GM12878 (cell line): Measurements from ENCODE around the gene CCND2. TPM values are rescaled to one million over a fixed set of nuclear protein-coding genes. Genes with fewer than 3 reads are reported as not detected.

ENCODE experiments used
- ATAC-seq: fragments of 200-7000 bp; cut with Tn5 transposase; 3 replicates; pipeline ENCODE4 v1.9.1; 2020; ENCODE audit warnings: mild to moderate bottlenecking, moderate library complexity
- BruUV-seq: library from RNA; stranded (reverse); fragments of 400-500 nt; replicated peaks from 2 replicates; lab custom pipeline; 2021; lab: Mats Ljungman, UMichigan
- CTCF ChIA-PET: fragments of 300-600 bp; sonication (Branson Sonifier 250); formaldehyde crosslinking; extraction: SDS; loops from one replicate; lab custom pipeline; 2021; ENCODE audit warnings: inconsistent platforms; lab: Yijun Ruan, JAX
- POLR2A ChIA-PET: fragments of 350-600 bp; formaldehyde crosslinking; extraction: SDS; loops from one replicate; lab custom pipeline; 2021; ENCODE audit warnings: inconsistent platforms; lab: Charles Lee
- RAD21 ChIA-PET: fragments of 300-600 bp; sonication (Branson Sonifier 250); formaldehyde crosslinking; loops from one replicate; lab custom pipeline; 2023; ENCODE audit warnings: antibody characterized with exemption; ENCODE audit not compliant: unreplicated experiment; lab: Charles Lee
- SMC1A ChIA-PET: fragments of 300-600 bp; sonication (Branson Sonifier 250); formaldehyde crosslinking; loops from one replicate; lab custom pipeline; 2023; ENCODE audit not compliant: unreplicated experiment, uncharacterized antibody; lab: Charles Lee
- DNase-seq: peaks from one replicate; pipeline ENCODE4 v3.0.0-alpha.2; 2011; ENCODE audit warnings: low read depth, low spot score
- FAIRE-seq: peaks from 3 replicates; lab custom pipeline; 2011; peaks lifted over from hg19 to GRCh38; lab: Jason Lieb, UNC
- H2AFZ ChIP-seq: 2 replicates; pipeline ENCODE4 v1.6.0; 2011; ENCODE audit warnings: low read depth, low read length, control low read depth; ENCODE audit not compliant: control insufficient read depth
- H3K27ac ChIP-seq: 2 replicates; pipeline ENCODE4 v1.5.1; 2011; ENCODE audit warnings: control low read depth; ENCODE audit not compliant: control insufficient read depth, insufficient read depth
- H3K27me3 ChIP-seq, 2 experiments: replicated peaks in 1 of 2; 2 replicates each; pipeline versions ENCODE4 v1.6.0 to v1.6.1; 2011; ENCODE audit warnings: low read length in 1 of 2; ENCODE audit not compliant: control insufficient read depth in 2 of 2, insufficient read depth in 2 of 2
- H3K36me3 ChIP-seq, 2 experiments: 2 replicates each; pipeline ENCODE4 v1.5.1; 2011; ENCODE audit warnings: low read length in 1 of 2; ENCODE audit not compliant: control insufficient read depth in 2 of 2, insufficient read depth in 2 of 2
- H3K4me1 ChIP-seq: 2 replicates; pipeline ENCODE4 v1.6.1; 2011; ENCODE audit warnings: mild to moderate bottlenecking, low read length, moderate library complexity, mixed read lengths; ENCODE audit not compliant: control insufficient read depth, insufficient read depth
- H3K4me2 ChIP-seq: 2 replicates; pipeline ENCODE4 v1.6.0; 2011; ENCODE audit warnings: control low read depth; ENCODE audit not compliant: control insufficient read depth, insufficient read depth
- H3K4me3 ChIP-seq: fragments of 200-600 bp; sonication (generic); 2 replicates; pipeline ENCODE4 v1.5.1; 2016
- H3K79me2 ChIP-seq: 2 replicates; pipeline ENCODE4 v1.6.0; 2011; ENCODE audit warnings: low read length; ENCODE audit not compliant: control insufficient read depth, insufficient read depth
- H3K9ac ChIP-seq: 2 replicates; pipeline ENCODE4 v1.8.0; 2011; ENCODE audit warnings: low read length, control low read depth, mixed read lengths; ENCODE audit not compliant: control insufficient read depth, insufficient read depth
- H3K9me3 ChIP-seq: replicated peaks from 3 replicates; pipeline ENCODE4 v1.5.1; 2011; ENCODE audit warnings: mild to moderate bottlenecking, low read length; ENCODE audit not compliant: control insufficient read depth, insufficient read depth
- H4K20me1 ChIP-seq: 2 replicates; pipeline ENCODE4 v1.6.0; 2011; ENCODE audit not compliant: control insufficient read depth, insufficient read depth
- ATF2 ChIP-seq: IDR thresholded peaks from 2 replicates; pipeline ENCODE4 v1.6.1; 2012; ENCODE audit warnings: low read length, inconsistent platforms
- CBX3 ChIP-seq: fragments of 200-600 bp; sonication (generic); IDR thresholded peaks from 2 replicates; pipeline ENCODE4 v1.6.1; 2016; ENCODE audit warnings: low read depth, borderline replicate concordance
- CHD4 ChIP-seq: fragments of 200-600 bp; sonication (generic); IDR thresholded peaks from 2 replicates; pipeline ENCODE4 v1.6.1; 2016; ENCODE audit warnings: mild to moderate bottlenecking
- E4F1 ChIP-seq: fragments of 450-650 bp; IDR thresholded peaks from 2 replicates; pipeline ENCODE4 v1.6.1; 2018; ENCODE audit warnings: borderline replicate concordance, mild to moderate bottlenecking; ENCODE audit not compliant: partially characterized antibody
- HCFC1 ChIP-seq: fragments of 150-350 bp; IDR thresholded peaks from 2 replicates; pipeline ENCODE4 v1.6.1; 2014; ENCODE audit warnings: low read length
- IRF4 ChIP-seq: IDR thresholded peaks from 2 replicates; pipeline ENCODE4 v1.6.1; 2011; ENCODE audit warnings: low read depth, low read length
- MAX ChIP-seq: IDR thresholded peaks from 2 replicates; pipeline ENCODE4 v1.6.1; 2012; ENCODE audit warnings: low read depth, low read length, improper control_type of control experiment
- NR2C2 ChIP-seq: IDR thresholded peaks from 2 replicates; pipeline ENCODE4 v1.6.1; 2011; ENCODE audit warnings: borderline replicate concordance, low read depth; ENCODE audit not compliant: control insufficient read depth, insufficient read length
- POU2F2 ChIP-seq: IDR thresholded peaks from 3 replicates; pipeline ENCODE4 v1.6.1; 2011; ENCODE audit warnings: low read depth, mild to moderate bottlenecking, low read length, borderline replicate concordance
- RB1 ChIP-seq: fragments of 450-650 bp; formaldehyde crosslinking; IDR thresholded peaks from 2 replicates; pipeline ENCODE4 v1.6.1; 2017; ENCODE audit warnings: mild to moderate bottlenecking, borderline replicate concordance
- RELA ChIP-seq: fragments of 450-650 bp; IDR thresholded peaks from 2 replicates; pipeline ENCODE4 v1.8.0; 2014; ENCODE audit warnings: borderline replicate concordance; ENCODE audit not compliant: partially characterized antibody
- SP1 ChIP-seq: IDR thresholded peaks from one replicate; pipeline ENCODE4 v1.6.1; 2011; ENCODE audit warnings: low read depth, low read length
- TAF1 ChIP-seq: IDR thresholded peaks from 2 replicates; pipeline ENCODE4 v1.6.1; 2011; ENCODE audit warnings: mild to moderate bottlenecking, low read depth, low read length, borderline replicate concordance
- YY1 ChIP-seq: IDR thresholded peaks from 2 replicates; pipeline ENCODE4 v1.6.1; 2011; ENCODE audit warnings: low read depth, mild to moderate bottlenecking, low read length
- WGBS: methylation state at CpG from one replicate; pipeline ENCODE4 v1.1.6; 2016; ENCODE audit warnings: low lambda C conversion rate; ENCODE audit not compliant: insufficient replicate concordance, insufficient coverage; ENCODE audit errors: missing lambda C conversion rate; 5-methylcytosine and 5-hydroxymethylcytosine counted together
- in situ Hi-C: fragments of 300-500 bp; cut with MboI; formaldehyde crosslinking; loops from 9 replicates; pipeline ENCODE4 v1.14.3; 2018; ENCODE audit warnings: mixed read lengths
- intact Hi-C: fragments of 100-400 bp; cut with micrococcal nuclease; formaldehyde crosslinking; loops from one replicate; pipeline ENCODE4 v1.14.2; 2022; ENCODE audit not compliant: unreplicated experiment
- polyA plus RNA-seq, 11 experiments: library from polyadenylated mRNA; depleted of rRNA in 4 of 11; unstranded in 6 of 11; stranded (reverse) in 5 of 11; fragments of >200 nt; fragmentation: Nextera tagmentation in 4 of 11; fragmentation: Illumina TruSeq in 1 of 11; extraction: Ambion mirVana in 4 of 11; extraction: Trizol in 1 of 11; gene quantifications; 1 replicate in 1 of 11; 2 replicates in 10 of 11; pipeline versions ENCODE4 v1.2.1 to v1.2.3, GENCODE V29; 2011 to 2016; ENCODE audit warnings: inconsistent platforms in 2 of 11, missing spikeins in 2 of 11, low read depth in 1 of 11
- total RNA-seq, 4 experiments: library from RNA; depleted of rRNA in 3 of 4; stranded (reverse); fragments of >200 nt in 3 of 4; fragmentation: Illumina TruSeq in 1 of 4; extraction: Trizol in 1 of 4; gene quantifications; 2 replicates each; pipeline versions ENCODE4 v1.2.1 to v1.2.3, GENCODE V29; 2013 to 2021
- TF ChIP-seq, protein P1 (sequence below): fragments of 450-650 bp; IDR thresholded peaks from 2 replicates; pipeline ENCODE4 v1.6.1; 2018; ENCODE audit warnings: mild to moderate bottlenecking, low read depth, moderate library complexity; ENCODE audit not compliant: partially characterized antibody
- TF ChIP-seq, protein P2 (sequence below): fragments of 450-650 bp; conservative IDR thresholded peaks from 2 replicates; pipeline ENCODE4 v1.6.1; 2017; ENCODE audit warnings: mild to moderate bottlenecking, moderate library complexity

CCND2 gene
- total and polyA plus RNA-seq, 10 of the 15 experiments (the other 5 are each of a cell fraction or from before 2014, with no cell fraction given), result 30.1 to 263 (median 152) TPM

- Histone ChIP-seq H3K27ac (no peak overlapping the region), H3K79me2 (peaks cover 5% of the 10 kb centered on the region), H3K9me3 (no peaks in the 10 kb centered on the region), H3K4me3 (no peak overlapping the region), H4K20me1 (no peaks in the 10 kb centered on the region), H3K4me1 (peaks cover 17% of the 10 kb centered on the region), H3K4me2 (no peak overlapping the region), H3K9ac (no peak overlapping the region), H3K27me3 (no peaks in the 10 kb centered on the region; a peak in 1 of 4 replicates), H3K36me3 (no peaks in the 10 kb centered on the region), H2AFZ (no peak overlapping the region)
- POLR2A ChIA-PET, result interaction anchor here (1.1 to 10.6 kb wide), 3 partner anchors 52 to 151 kb away, joined by 4 to 193 read pairs (median 84); no protein-coding TSS in a partner anchor
- no peak for ATAC-seq
- no peak for FAIRE-seq
- TF ChIP-seq SP1 (no peak), E4F1 (no peak), YY1 (no peak), ATF2 (no peak), POU2F2 (no peak), MAX (no peak), CHD4 (no peak), RB1 (no peak), NR2C2 (no peak), HCFC1 (no peak), IRF4 (no peak), CBX3 (no peak), TAF1 (no peak), RELA (no peak)
- TF ChIP-seq, protein P1, sequence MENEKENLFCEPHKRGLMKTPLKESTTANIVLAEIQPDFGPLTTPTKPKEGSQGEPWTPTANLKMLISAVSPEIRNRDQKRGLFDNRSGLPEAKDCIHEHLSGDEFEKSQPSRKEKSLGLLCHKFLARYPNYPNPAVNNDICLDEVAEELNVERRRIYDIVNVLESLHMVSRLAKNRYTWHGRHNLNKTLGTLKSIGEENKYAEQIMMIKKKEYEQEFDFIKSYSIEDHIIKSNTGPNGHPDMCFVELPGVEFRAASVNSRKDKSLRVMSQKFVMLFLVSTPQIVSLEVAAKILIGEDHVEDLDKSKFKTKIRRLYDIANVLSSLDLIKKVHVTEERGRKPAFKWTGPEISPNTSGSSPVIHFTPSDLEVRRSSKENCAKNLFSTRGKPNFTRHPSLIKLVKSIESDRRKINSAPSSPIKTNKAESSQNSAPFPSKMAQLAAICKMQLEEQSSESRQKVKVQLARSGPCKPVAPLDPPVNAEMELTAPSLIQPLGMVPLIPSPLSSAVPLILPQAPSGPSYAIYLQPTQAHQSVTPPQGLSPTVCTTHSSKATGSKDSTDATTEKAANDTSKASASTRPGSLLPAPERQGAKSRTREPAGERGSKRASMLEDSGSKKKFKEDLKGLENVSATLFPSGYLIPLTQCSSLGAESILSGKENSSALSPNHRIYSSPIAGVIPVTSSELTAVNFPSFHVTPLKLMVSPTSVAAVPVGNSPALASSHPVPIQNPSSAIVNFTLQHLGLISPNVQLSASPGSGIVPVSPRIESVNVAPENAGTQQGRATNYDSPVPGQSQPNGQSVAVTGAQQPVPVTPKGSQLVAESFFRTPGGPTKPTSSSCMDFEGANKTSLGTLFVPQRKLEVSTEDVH, result no peak
- TF ChIP-seq, protein P2, sequence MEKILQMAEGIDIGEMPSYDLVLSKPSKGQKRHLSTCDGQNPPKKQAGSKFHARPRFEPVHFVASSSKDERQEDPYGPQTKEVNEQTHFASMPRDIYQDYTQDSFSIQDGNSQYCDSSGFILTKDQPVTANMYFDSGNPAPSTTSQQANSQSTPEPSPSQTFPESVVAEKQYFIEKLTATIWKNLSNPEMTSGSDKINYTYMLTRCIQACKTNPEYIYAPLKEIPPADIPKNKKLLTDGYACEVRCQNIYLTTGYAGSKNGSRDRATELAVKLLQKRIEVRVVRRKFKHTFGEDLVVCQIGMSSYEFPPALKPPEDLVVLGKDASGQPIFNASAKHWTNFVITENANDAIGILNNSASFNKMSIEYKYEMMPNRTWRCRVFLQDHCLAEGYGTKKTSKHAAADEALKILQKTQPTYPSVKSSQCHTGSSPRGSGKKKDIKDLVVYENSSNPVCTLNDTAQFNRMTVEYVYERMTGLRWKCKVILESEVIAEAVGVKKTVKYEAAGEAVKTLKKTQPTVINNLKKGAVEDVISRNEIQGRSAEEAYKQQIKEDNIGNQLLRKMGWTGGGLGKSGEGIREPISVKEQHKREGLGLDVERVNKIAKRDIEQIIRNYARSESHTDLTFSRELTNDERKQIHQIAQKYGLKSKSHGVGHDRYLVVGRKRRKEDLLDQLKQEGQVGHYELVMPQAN, result no peak
- no TSS peak for BruUV-seq
- no peak for DNase-seq
- WGBS, result 69% methylated on average over 2 of the region's 2 CpGs
- in situ Hi-C loops (no loop called here), intact Hi-C loops (no loop called here)
- SMC1A ChIA-PET, result interaction anchor here (1.1 to 13.9 kb wide), 6 partner anchors 10 to 242 kb away, joined by 3 to 344 read pairs (median 11); no protein-coding TSS in a partner anchor
- CTCF ChIA-PET, result interaction anchor here (1.4 to 13.0 kb wide), 5 partner anchors 11 to 153 kb away, joined by 4 to 184 read pairs (median 15); no protein-coding TSS in a partner anchor
- RAD21 ChIA-PET, result interaction anchor here (6.0 to 8.1 kb wide), 4 partner anchors 51 to 150 kb away, joined by 57 to 171 read pairs (median 119); no protein-coding TSS in a partner anchor
Observed at GRCh38 chr12:4266990-4267389, 6.6 kb upstream of the CCND2 start.
